GM12878 (cell line): ENCODE measurements around the gene RHPN2. TPM values are rescaled to one million over a fixed set of nuclear protein-coding genes. Genes with fewer than 3 reads are reported as not detected.
A peak's percentile ranks its signal among the peaks of the same experiment; 100 is the strongest.

ENCODE experiments used
- BCL11A ChIP-seq: IDR thresholded peaks from 2 replicates; pipeline ENCODE4 v1.6.1; 2011; ENCODE audit warnings: low read depth, low read length
- CHD2 ChIP-seq: IDR thresholded peaks from 2 replicates; pipeline ENCODE4 v1.6.1; 2011; ENCODE audit warnings: low read depth, low read length, improper control_type of control experiment, borderline replicate concordance
- ESRRA ChIP-seq: IDR thresholded peaks from 2 replicates; pipeline ENCODE4 v1.6.1; 2012; ENCODE audit warnings: mild to moderate bottlenecking, low read length, improper control_type of control experiment
- FOS ChIP-seq: IDR thresholded peaks from 3 replicates; pipeline ENCODE4 v1.6.1; 2011; ENCODE audit warnings: borderline replicate concordance; ENCODE audit not compliant: insufficient read length; ENCODE audit errors: extremely low read depth
- HDAC2 ChIP-seq: fragments of 200-600 bp; sonication (generic); IDR thresholded peaks from 2 replicates; pipeline ENCODE4 v1.6.1; 2017
- IRF3 ChIP-seq: fragments of 450-650 bp; IDR thresholded peaks from 2 replicates; pipeline ENCODE4 v1.6.1; 2014; ENCODE audit warnings: mild to moderate bottlenecking
- LARP7 ChIP-seq: fragments of 450-650 bp; IDR thresholded peaks from 2 replicates; pipeline ENCODE4 v1.6.1; 2017; ENCODE audit warnings: mild to moderate bottlenecking
- MEF2A ChIP-seq: IDR thresholded peaks from 2 replicates; pipeline ENCODE4 v1.6.1; 2011; ENCODE audit warnings: low read depth, mild to moderate bottlenecking, low read length, moderate library complexity; ENCODE audit not compliant: insufficient read depth
- PML ChIP-seq: IDR thresholded peaks from 2 replicates; pipeline ENCODE4 v1.6.1; 2012; ENCODE audit warnings: low read length, inconsistent platforms
- POLR2AphosphoS2 ChIP-seq: IDR thresholded peaks from 2 replicates; pipeline ENCODE4 v1.6.1; 2011; ENCODE audit warnings: low read depth, mild to moderate bottlenecking, low read length, improper control_type of control experiment, moderate library complexity
- RFX5 ChIP-seq: IDR thresholded peaks from 2 replicates; pipeline ENCODE4 v1.6.1; 2011; ENCODE audit warnings: low read depth, low read length, improper control_type of control experiment
- SIN3A ChIP-seq: IDR thresholded peaks from 2 replicates; pipeline ENCODE4 v1.6.1; 2012; ENCODE audit warnings: low read depth, low read length, improper control_type of control experiment
- SIX5 ChIP-seq: IDR thresholded peaks from 2 replicates; pipeline ENCODE4 v1.6.1; 2011; ENCODE audit warnings: mild to moderate bottlenecking, low read depth, low read length, moderate library complexity; ENCODE audit not compliant: severe bottlenecking
- SMAD5 ChIP-seq: IDR thresholded peaks from 2 replicates; pipeline ENCODE4 v1.6.1; 2016; ENCODE audit warnings: antibody characterized with exemption, low read depth
- STAT3 ChIP-seq: IDR thresholded peaks from 2 replicates; pipeline ENCODE4 v1.6.1; 2011; ENCODE audit warnings: low read depth, low read length, improper control_type of control experiment
- TBL1XR1 ChIP-seq: IDR thresholded peaks from 2 replicates; pipeline ENCODE4 v1.6.1; 2012; ENCODE audit warnings: low read depth, low read length, improper control_type of control experiment
- TCF12 ChIP-seq: IDR thresholded peaks from 2 replicates; pipeline ENCODE4 v1.6.1; 2011; ENCODE audit warnings: low read depth, mild to moderate bottlenecking, low read length
- ZNF207 ChIP-seq: fragments of 450-650 bp; IDR thresholded peaks from 2 replicates; pipeline ENCODE4 v1.6.1; 2014; ENCODE audit warnings: antibody characterized with exemption, mild to moderate bottlenecking, borderline replicate concordance
- ZNF274 ChIP-seq: IDR thresholded peaks from one replicate; pipeline ENCODE4 v1.8.0; 2011; ENCODE audit not compliant: insufficient read length, insufficient read depth
- polyA plus RNA-seq, 11 experiments: library from polyadenylated mRNA; depleted of rRNA in 4 of 11; unstranded in 6 of 11; stranded (reverse) in 5 of 11; fragments of >200 nt; fragmentation: Nextera tagmentation in 4 of 11; fragmentation: Illumina TruSeq in 1 of 11; extraction: Ambion mirVana in 4 of 11; extraction: Trizol in 1 of 11; gene quantifications; 1 replicate in 1 of 11; 2 replicates in 10 of 11; pipeline versions ENCODE4 v1.2.1 to v1.2.3, GENCODE V29; 2011 to 2016; ENCODE audit warnings: inconsistent platforms in 2 of 11, missing spikeins in 2 of 11, low read depth in 1 of 11
- total RNA-seq, 4 experiments: library from RNA; depleted of rRNA in 3 of 4; stranded (reverse); fragments of >200 nt in 3 of 4; fragmentation: Illumina TruSeq in 1 of 4; extraction: Trizol in 1 of 4; gene quantifications; 2 replicates each; pipeline versions ENCODE4 v1.2.1 to v1.2.3, GENCODE V29; 2013 to 2021
- TF ChIP-seq, protein P1 (sequence below): fragments of 450-650 bp; IDR thresholded peaks from 2 replicates; pipeline ENCODE4 v1.6.1; 2017; ENCODE audit warnings: mild to moderate bottlenecking, moderate library complexity
- TF ChIP-seq, protein P2 (sequence below): fragments of 450-650 bp; IDR thresholded peaks from 2 replicates; pipeline ENCODE4 v1.6.1; 2017; ENCODE audit warnings: mild to moderate bottlenecking
- TF ChIP-seq, protein P3 (sequence below): IDR thresholded peaks from 2 replicates; pipeline ENCODE4 v1.6.1; 2012; ENCODE audit warnings: low read depth, low read length, improper control_type of control experiment

RHPN2 gene
- total and polyA plus RNA-seq, 10 of the 15 experiments (the other 5 are each of a cell fraction or from before 2014, with no cell fraction given): 0.71 to 7.4 (median 3.7) TPM

- TF ChIP-seq IRF3 (peak; percentile 97), TCF12 (0 out of 2 replicates have a peak, but pooled peaks have one; percentile 11), CHD2 (peak; percentile 97), SMAD5 (peak; percentile 61; the same call in 1 of the 2 replicates), ZNF274 (no peak), ESRRA (peak; percentile 71; the same call in 1 of the 2 replicates), TBL1XR1 (no peak), SIN3A (peak; percentile 98), FOS (peak; percentile 78), MEF2A (no peak), ZNF207 (no peak; the same call in 1 of the 2 replicates), POLR2AphosphoS2 (0 out of 2 replicates have a peak, but pooled peaks have one; percentile 44), LARP7 (no peak), STAT3 (no peak), PML (peak; percentile 47; the same call in 1 of the 2 replicates), BCL11A (no peak), SIX5 (peak; percentile 30), RFX5 (peak; percentile 71), HDAC2 (no peak)
- TF ChIP-seq, protein P1, sequence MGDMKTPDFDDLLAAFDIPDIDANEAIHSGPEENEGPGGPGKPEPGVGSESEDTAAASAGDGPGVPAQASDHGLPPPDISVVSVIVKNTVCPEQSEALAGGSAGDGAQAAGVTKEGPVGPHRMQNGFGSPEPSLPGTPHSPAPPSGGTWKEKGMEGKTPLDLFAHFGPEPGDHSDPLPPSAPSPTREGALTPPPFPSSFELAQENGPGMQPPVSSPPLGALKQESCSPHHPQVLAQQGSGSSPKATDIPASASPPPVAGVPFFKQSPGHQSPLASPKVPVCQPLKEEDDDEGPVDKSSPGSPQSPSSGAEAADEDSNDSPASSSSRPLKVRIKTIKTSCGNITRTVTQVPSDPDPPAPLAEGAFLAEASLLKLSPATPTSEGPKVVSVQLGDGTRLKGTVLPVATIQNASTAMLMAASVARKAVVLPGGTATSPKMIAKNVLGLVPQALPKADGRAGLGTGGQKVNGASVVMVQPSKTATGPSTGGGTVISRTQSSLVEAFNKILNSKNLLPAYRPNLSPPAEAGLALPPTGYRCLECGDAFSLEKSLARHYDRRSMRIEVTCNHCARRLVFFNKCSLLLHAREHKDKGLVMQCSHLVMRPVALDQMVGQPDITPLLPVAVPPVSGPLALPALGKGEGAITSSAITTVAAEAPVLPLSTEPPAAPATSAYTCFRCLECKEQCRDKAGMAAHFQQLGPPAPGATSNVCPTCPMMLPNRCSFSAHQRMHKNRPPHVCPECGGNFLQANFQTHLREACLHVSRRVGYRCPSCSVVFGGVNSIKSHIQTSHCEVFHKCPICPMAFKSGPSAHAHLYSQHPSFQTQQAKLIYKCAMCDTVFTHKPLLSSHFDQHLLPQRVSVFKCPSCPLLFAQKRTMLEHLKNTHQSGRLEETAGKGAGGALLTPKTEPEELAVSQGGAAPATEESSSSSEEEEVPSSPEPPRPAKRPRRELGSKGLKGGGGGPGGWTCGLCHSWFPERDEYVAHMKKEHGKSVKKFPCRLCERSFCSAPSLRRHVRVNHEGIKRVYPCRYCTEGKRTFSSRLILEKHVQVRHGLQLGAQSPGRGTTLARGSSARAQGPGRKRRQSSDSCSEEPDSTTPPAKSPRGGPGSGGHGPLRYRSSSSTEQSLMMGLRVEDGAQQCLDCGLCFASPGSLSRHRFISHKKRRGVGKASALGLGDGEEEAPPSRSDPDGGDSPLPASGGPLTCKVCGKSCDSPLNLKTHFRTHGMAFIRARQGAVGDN: peak; percentile 38; the same call in 1 of the 2 replicates
- TF ChIP-seq, protein P2, sequence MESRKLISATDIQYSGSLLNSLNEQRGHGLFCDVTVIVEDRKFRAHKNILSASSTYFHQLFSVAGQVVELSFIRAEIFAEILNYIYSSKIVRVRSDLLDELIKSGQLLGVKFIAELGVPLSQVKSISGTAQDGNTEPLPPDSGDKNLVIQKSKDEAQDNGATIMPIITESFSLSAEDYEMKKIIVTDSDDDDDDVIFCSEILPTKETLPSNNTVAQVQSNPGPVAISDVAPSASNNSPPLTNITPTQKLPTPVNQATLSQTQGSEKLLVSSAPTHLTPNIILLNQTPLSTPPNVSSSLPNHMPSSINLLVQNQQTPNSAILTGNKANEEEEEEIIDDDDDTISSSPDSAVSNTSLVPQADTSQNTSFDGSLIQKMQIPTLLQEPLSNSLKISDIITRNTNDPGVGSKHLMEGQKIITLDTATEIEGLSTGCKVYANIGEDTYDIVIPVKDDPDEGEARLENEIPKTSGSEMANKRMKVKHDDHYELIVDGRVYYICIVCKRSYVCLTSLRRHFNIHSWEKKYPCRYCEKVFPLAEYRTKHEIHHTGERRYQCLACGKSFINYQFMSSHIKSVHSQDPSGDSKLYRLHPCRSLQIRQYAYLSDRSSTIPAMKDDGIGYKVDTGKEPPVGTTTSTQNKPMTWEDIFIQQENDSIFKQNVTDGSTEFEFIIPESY: no peak
- TF ChIP-seq, protein P3, sequence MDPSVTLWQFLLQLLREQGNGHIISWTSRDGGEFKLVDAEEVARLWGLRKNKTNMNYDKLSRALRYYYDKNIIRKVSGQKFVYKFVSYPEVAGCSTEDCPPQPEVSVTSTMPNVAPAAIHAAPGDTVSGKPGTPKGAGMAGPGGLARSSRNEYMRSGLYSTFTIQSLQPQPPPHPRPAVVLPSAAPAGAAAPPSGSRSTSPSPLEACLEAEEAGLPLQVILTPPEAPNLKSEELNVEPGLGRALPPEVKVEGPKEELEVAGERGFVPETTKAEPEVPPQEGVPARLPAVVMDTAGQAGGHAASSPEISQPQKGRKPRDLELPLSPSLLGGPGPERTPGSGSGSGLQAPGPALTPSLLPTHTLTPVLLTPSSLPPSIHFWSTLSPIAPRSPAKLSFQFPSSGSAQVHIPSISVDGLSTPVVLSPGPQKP: peak; percentile 79
Observed at GRCh38 chr19:32971715-32972540, 92.8 kb downstream of the RHPN2 start, which contains the start of the genes CEP89 and FAAP24 (continued).
